Daoy (cell line): Measurements from ENCODE around the gene ANXA11. TPM values are rescaled to one million over a fixed set of nuclear protein-coding genes. Genes with fewer than 3 reads are reported as not detected.

ENCODE experiments used
- DNase-seq: peaks from one replicate; pipeline ENCODE4 v3.0.0-alpha.2; 2015; ENCODE audit warnings: low read depth
- total RNA-seq: library from RNA; depleted of rRNA; stranded (reverse); fragments of >200 nt; shearing (Covaris generic); gene quantifications from 2 replicates; pipeline ENCODE4 v1.2.3, GENCODE V29; 2014

The ANXA11 gene
- total RNA-seq, 1 experiment from 2014 or later: 34.2 TPM

DNA sequence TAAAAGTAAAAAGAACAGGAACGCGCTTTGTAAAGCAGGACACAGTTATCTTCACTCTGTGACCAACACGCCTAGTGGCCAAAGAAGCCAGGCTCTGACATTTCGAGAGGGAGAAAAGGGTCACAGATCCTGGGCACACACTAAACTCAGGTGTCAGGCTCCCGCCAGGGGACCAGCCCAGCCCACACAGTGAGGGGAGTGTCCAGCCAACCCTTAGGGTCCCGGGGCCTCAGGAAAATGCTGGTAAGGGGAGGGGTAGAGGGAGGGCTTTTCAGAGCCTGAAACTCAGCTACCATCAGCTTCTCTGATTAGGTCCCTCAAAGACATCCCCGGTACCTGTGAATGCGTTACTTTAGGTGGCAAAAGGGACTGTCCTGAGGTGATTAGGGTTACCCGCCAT is 16.6 kb downstream of the ANXA11 start:
- no peak for DNase-seq

DNA sequence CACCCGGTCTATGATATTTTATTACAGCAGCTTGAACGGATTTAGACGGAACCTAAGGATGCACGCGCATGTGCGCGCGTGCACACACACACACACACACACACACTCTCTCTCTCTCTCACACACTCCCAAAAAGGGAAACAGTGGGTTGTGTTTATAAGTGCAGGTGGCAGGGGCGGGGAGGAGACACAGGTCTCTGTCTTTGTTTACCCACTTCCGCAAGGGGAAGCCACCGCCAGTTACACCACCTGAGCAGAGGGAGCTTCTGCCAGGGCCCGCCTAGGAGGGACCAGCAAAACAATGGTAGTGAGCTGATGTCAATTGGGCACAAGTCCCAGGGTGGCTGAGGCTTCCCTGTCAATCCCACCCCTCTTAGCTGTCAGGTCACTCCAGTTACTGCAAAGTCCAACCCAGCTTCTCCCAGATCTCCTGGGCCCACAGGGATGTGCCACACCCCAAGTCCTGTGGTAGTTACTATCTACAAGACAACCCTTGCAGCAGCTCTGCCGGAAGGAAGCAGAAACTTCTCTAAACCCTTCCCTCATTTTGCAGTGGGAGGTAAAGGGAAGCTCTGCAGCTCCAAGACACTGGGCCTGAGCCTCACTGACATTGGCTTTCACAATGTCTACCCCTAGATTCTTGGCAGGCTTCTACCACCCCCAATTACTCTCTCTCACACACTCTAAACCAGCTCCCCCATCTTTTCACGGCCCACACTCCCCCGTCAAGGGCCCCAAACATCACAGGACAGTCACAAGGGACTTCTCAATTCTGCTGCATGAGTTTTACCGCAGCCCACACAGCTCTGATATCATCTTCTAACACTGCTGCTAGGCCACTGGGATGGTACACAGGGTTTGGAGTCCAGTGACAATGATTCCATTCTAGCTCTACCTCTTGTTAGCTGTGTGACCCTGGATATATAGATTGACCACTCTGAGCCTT is 17.6 kb downstream of the ANXA11 start:
- no peak for DNase-seq

DNA sequence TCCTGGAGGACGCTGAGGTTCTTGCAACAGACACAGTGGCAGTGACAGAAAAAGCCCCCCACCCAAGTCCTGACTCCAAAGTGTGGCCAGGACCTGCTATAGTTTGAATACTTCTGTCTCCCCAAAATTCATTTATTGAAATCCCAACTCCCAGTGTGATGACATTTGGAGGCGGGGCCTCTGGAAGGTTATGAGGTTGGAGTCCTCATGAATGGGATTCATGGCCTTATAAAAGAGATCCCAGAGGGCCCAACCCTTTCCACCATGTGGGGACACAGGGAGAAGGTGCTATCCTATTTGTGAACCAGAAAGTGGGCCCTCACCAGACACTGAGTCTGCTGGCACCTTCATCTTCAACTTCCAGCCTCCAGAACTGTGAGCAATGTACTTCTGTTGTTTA is 18.3 kb downstream of the ANXA11 start:
- DNase-seq: no peak

DNA sequence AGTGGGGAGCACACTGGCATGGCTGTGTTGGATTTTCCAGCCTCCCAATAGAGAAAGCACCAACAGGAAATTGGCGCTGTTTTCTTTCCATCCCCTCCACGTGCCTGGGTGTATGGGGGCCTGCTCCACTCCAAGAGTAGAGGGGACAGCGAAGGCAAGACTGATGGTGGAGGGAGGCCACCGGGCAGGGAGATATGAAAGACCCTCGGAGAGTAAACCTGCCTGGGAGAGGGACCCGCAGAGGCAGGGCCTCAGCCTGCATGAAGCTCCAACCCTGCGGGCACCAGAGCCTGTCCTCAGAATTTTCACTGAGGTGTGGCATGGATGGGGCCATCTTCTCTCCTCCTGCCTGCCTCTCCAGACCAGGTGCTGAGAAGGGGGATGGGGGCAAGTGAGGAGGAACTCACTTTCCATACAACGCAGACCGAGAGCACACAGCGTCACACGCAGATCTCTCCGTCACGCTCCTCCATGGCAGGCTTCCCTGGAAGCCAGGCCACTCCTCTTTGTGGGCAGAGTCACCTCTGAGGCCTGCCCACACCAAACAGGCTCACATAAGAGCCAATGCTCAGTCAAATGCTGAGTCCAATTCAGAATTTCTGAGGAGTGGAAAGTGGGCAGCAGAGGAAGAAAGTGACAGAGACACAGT is 18.8 kb downstream of the ANXA11 start:
- DNase-seq: no peak

DNA sequence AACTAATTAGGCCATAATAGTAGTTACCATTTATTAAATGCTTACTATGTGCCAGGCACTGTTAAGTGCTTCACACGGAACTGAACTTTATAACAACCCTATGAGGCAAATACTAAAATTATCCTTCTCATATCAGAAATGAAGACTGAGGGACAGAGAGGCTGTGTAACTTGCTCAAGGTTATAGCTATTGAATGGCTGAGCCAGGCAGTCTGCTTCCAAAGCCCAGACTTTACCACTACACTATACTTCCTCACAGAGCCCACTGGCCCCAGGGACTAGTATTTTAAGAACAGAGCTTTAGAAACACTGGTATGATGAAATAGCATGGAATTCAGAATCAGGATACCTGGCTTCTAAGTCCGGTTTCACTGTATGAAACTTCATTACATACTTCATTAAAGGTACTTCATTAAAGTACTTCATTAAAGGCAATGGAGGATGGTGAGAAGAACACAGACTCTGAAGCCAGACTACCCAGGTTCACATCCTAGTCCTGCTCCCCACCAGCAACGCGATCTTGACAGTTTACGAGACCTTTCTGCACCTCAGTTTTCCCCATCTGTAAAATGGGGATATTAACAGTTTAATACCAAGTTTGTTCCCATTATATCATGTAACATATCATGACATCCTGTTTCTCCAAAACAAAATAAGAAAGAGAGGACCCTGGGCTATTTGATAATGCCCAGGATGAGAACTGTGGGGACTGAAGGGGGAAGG is 19.6 kb downstream of the ANXA11 start:
- no peak for DNase-seq

DNA sequence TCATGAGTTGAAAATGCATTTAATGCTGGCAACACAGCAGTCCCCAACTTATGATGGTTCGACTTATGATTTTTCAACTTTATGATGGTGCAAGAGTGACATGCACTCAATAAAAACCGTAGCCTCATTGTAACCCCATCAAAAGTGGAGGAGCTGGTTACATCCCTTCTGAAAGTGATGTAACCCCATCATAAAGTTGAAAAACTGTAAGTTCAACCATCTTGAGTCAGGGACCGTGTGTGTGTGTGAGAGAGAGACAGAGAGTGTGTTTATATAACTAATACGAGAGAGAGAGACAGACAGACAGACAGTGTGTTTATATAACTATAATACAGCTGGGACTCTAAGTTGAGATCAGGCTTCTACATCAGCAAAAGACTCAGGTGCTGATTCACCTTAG is 21.0 kb downstream of the ANXA11 start:
- DNase-seq: no peak

DNA sequence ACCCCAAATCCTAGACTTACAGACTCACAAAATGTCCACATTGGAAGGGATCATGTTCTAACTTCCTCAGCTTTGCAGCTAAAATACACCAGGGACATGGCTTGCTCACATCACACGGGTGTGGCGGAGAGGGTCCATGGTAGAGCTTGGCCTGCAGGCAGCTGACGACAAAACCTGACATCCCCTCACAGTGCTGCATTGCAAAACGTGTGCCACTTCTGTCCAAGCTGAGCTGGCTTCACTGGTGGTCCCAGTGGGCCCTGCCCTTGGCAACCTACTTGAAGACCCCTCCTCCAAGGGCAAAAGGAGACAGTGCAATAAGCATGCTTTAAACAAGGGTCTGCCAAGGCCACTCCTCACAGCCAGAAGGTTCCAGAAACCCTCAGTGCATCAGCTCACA is 21.9 kb downstream of the ANXA11 start:
- DNase-seq: no peak

DNA sequence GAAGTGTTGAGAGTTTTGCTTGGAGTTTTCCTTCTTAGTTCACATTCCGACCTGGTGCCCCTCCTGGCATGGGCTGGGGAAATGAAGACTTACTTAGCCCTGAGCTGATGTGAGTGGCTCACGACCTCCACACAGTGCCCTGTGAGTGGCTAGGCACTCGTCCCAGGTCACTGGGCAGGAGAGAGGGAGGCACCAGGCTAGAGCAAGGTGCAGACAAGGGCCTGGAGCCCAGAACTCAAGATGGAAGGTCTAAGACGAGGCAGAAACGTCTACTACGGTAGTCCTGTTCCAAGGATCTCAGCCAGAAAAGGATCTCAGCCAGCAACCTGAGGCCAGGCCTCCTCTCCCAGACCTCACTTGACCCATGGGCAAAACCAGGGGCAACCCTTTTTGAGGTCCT is 22.4 kb downstream of the ANXA11 start:
- DNase-seq: no peak

DNA sequence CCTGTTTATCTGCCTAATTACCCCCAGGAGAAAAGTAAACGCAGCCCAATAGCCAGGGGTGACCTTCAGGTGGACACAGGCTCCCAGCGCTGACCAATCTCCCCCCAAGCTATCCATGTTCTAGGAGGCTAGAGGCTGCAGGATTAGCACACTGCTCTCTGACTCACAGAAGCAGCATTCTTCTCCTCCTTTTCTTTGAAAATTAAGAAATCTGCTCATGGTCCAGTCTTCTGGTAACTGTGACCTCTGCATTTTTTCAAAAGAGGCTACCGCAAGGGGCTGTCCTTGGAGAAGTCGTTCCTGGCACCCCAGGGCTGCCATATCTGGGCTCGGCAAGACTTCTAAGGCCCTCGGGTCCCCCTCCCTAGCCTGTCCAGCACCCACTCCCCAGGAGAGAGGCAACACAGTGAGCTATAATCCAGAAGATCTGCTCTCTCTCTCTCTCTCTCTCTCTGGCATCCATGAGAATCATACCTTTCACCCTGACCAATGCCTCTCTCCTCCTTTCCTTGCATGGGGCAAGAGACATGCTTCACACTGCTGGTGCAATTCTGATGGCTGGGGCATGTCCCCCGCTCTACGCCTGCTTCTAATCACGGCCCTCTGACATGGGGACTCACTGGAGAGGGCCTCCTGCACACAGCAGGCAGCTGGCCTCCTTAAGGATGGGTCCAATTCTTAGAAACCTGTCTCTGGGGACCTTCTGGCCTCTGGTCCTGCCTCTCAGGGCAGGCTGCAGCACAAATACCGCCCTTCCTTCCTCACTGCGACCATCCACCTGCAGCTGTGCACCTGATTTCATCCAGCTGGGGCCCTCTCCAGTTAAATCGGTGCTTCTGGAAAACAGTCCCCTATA is 27.3 kb downstream of the ANXA11 start:
- DNase-seq: no peak

DNA sequence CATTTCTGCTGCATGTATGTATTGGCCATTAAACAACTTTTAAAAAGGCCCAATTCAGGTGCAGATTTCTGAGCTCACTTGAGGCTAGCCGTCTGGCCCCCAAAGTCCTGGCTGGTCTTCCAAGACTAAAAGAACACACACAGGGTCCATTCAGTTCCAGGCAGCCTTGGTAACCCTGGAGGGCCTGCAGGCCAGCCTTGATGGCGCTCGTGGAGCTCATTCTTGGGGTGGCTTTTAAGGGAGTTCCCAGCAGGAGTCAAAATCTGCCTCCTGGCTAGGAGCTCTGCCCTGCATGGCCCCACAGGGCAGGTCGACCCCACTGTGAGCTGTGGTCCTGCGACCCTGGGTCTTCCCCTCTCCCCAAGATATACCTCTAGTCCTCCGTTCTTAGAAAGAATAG is 28.8 kb downstream of the ANXA11 start:
- no peak for DNase-seq

DNA sequence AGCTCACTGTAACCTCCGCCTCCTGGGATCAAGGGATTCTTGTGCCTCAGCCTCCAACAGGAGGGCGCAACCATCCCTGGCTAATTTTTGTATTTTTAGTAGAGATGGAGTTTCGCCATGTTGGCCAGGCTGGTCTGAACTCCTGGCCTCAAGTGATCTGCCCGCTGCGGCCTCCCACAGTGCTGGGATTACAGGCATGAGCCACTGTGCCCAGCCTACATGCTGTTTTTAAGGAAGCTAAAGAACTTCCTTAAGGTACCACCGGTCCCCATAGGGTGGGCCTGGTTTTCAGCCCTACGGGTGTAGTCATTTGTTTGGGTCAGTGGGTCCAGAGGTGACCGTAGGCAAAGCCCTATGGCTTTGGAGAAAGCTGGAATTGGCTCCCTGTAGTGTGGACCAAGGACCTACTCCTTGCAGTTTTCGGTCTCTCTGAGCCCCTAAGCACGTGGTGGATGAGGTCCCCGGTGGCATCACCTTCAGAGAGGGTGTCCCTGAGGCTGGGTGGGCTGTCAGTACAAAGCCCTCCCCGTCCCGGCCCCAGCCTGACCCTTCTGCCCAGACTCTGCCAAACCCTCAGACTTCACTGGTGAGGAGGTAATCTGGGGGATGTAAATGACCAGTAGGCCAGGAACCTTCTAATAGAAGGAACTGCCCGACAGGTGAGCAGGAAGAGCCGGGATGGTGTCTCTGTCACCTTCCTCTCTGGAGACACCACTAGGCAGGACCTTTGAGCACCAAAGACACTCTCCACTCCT is 30.5 kb downstream of the ANXA11 start:
- DNase-seq: no peak

DNA sequence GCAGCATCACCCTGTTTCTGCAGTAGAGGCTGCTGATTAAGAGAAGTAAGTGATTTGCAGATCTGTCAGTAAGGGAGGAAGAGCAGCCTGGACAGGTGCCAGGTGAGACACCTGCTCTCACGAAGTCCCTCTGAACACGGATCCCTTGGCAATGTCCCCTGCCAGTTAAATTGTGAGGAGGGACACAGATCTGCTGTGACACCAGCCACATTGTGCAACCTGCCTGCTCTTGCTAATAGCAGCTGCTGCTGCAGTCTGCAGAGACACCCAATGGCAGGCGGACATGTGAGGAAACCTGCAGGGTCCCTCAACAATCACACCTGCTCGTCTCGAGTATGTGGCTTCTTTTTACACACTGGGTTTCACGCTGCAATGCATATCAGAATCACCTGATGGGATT is 31.9 kb downstream of the ANXA11 start:
- no peak for DNase-seq

DNA sequence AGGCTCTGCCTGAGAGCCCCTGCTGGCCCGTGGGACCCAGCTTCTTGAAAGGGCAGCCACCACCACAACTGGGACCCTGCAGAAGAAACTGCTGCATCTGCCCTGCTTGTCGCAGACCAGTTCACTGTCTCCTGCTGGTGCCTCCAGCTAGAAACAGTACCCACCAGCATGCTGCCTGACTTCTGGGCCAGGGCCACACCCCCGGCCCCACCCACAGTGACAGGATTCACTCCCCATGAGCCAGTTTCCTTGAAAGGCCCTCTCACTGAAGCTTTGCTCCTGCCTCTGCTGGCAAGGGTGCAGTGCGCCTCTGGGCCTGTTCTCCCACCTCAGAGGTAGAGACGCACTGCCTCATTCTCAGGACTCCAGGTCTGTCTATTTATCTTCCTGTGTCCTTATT is 32.4 kb downstream of the ANXA11 start:
- DNase-seq: no peak

DNA sequence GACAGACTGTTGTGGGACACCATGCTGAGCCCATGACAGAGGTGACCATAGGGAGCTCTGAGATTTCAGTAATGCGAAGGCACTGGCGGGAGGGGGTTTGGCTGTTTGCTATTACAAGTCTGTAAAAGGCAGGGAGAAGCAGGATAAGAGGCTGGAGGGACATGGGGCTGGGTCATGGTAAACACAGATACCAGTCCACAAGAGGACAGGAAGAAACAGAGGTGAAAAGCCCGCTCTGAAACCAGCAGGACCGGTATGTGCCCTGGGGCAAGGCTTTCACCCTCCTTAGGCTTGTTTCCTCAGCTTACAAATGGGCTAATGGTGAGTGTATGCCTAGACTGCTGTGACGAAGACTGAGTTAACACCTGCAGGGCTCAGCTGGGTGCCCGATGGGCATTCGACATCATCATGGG is 34.1 kb downstream of the ANXA11 start:
- no peak for DNase-seq

DNA sequence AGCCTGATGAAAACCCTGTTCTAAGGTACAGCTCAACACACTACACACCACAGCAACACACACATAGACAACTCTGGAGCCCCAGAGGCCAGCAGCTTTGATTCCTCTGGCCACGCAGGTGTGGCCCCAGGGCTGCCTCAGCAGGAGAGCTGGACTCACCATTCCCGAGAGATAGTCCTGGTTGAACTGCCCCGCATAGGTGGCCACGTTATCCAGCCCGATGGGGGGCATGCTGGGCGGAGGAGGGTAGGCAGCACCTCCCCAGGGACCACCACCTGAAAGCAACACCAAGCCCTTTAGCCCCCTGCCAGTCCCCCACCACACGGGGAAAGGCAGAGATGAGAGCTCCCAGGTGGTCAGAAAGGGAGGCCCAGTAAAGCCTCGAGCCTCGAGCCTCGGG is 34.7 kb downstream of the ANXA11 start:
- DNase-seq: no peak

DNA sequence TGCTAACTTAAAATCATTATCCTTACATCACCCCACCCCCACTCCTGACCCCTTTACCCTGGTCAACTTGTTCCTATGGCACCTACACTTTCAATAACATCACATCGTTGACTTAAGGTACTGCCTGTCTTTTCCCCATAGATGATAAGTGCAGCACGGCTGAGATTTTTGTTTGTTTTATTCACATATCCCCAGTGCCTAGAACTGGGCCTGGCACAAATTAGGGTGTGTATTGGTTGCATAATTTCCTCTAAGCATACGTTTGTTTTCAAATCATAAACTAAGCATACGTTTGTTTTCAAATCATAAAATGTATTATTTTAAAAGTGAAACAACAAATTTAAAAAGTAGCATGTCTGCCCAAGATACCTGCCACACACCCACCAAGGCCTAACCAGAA is 35.3 kb downstream of the ANXA11 start:
- no peak for DNase-seq

DNA sequence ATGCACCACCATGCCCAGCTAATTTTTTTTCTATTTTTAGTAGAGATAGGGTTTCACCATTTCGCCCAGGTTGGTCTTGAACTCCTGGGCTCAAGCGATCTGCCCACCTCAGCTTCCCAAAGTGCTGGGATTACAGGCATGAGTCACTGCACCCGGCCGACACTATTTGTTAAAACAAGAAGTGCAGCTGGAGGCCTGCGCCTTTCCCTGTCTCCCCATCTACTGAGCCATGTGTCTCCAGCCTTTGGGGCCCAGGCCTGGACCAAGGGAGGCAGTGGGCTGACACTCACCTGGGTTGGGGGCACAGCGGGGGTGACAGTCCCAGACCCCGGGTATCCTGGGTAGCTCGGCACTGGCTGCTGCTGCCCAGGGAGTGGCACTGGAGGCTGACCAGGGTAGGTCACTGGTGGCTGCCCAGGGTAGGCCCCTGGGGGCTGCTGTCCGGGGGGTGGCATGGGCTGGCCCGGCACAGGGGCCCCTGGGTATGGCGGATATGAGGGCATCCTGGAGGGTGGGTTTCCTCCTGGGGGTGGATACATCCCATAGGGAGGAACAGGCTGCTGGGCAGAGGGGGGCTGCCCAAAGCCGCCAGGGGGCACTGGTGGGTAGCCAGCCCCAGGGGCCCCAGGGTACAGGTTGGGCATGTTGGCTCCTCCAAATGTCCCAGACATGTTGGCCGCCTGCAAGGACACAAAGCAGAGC is 36.5 kb downstream of the ANXA11 start:
- no peak for DNase-seq

DNA sequence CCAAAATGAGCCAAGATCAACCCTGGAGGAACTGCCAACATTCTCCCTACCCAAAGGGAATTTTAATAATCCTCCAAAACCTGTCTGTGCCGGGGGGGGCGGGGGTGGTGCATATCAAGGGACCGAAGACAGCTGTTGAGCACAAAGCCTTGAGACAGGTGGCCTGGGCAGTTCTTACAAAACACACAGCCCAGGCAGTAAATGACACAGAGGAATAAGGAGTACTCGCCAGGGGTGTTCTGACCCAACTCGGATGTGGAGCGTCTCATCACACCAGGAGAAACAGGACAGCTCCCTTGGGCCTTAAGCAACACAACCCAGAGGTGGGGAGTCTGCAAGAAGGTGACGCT is 37.2 kb downstream of the ANXA11 start:
- no peak for DNase-seq

DNA sequence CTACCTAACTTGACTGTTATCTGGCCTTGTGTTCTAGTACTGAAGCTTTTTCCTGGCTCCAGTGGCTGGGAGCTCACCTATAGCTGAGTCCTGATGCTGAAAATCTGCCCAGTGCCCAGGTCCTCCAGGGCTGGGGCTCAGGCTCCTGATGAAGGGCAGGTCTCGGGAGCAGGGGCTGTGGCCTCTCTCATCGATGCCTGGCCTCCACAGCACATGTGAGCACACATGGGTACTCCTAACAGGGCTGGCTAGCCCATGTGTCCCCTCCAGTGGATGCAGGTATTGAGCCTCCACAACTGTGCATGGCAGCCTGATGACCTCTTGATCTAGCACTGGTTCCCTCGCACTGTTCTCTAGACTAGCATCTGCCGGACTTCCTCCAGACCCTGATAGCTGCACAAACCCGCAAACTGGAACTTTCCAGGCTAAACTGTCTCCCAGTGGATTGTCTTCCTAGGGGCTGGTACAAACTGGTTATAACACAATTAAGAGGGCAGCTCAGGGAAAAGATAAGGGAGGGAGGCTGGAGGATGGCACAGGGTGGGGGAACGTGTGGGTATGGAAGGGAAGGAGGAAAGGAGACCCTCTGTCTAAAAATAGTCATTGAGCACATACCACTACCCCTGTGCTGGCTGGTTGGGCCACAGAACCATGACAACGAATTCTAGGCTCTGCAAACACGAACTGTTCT is 37.7 kb downstream of the ANXA11 start:
- DNase-seq: no peak
